GM12874 (cell line): ENCODE data around the gene CKAP4.

Experiments used
- TF ChIP-seq, protein P1 (sequence below): IDR thresholded peaks from 2 replicates; pipeline ENCODE4 v1.5.1; 2011; ENCODE audit warnings: low read depth, mild to moderate bottlenecking, control low read depth, low read length, moderate library complexity; ENCODE audit not compliant: insufficient read depth

Gene CKAP4

DNA sequence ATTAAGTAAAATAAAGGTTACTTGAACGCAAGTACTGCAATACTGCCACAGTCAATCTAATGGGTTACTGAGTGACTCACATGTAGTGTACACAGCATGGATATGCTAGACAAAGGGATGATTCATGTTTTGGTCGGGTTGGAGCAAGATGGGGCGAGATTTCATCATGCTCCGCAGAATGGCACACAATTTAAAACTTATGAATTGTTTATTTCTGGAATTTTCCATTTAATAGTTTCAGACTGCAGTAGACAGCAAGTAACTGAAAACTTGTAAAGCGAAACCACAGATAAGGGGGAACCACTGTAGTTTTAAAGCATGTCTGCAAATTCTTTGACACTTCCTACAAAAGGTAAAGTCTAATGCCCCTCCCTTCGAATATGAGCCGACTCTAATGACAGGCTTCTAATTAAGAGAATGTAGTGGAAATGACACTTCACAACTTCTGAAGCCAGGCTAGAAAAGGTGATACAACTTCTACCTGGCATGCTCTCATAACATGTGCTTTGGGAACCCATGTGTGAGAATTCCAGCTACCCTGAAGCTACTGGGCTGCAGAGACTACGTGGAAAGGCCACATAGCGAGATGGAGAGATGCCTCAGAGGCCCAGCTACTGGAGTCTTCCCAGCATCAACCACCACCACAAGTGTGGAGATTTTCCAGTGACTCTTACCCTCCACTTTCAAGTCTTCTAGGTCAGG, 40.8 kb upstream of the CKAP4 start:
- TF ChIP-seq, protein P1, sequence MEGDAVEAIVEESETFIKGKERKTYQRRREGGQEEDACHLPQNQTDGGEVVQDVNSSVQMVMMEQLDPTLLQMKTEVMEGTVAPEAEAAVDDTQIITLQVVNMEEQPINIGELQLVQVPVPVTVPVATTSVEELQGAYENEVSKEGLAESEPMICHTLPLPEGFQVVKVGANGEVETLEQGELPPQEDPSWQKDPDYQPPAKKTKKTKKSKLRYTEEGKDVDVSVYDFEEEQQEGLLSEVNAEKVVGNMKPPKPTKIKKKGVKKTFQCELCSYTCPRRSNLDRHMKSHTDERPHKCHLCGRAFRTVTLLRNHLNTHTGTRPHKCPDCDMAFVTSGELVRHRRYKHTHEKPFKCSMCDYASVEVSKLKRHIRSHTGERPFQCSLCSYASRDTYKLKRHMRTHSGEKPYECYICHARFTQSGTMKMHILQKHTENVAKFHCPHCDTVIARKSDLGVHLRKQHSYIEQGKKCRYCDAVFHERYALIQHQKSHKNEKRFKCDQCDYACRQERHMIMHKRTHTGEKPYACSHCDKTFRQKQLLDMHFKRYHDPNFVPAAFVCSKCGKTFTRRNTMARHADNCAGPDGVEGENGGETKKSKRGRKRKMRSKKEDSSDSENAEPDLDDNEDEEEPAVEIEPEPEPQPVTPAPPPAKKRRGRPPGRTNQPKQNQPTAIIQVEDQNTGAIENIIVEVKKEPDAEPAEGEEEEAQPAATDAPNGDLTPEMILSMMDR: no peak

DNA sequence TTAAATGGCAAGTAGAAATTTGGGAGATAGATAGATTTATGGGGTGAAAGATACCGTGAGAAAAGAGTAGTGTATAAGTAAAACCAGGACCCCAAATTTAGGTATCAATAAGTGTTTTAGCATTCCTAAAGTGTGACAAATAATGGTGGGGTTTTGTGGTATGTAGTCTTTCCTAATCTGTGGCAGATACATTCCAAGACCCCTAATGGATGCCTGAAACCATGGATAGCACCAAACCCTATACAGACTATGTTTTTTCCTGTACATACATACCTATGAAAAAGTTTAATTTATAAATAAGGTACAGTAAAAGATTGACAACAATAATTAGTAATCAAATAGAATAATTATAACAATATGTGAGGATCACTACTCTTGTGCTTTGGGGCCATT, 40.3 kb upstream of the CKAP4 start:
- TF ChIP-seq, protein P1: no peak

DNA sequence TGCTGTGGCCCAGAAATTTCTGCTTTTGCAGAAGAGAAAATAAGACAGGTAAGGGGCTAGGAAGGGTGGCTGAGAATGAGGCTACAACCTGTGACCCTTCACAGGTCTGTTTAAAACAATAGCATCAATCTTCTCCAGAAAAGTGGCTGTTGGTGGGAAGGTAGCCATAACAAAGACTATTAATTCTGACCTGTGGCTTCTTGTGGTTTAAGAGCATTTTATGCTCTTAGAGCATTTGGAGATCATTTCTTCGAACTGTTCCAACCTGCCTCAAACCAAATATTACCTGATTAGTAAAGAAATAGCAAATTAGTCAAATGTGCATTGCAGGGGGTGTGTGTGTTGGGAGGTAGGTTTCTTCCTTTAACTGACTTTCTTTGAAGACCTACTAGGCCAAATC, 39.5 kb upstream of the CKAP4 start:
- TF ChIP-seq, protein P1: no peak

DNA sequence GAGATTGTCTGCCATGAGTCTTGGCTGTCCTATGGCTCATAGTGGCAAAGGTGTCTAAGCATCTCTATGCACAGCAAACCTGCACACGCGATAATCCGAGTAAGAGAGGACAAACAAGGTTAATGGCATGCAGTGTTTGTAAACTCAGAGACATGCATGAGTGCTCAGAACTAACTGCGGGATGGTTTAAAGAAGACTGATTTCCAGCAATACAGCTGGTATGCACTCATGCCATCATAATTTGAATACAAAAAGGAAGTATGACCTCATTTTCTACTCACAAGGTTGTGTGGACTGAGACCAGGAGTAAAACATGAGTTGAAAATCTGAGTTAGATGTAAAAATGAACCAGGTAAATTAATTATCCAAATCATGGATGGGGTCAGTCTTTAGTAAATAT, 38.2 kb upstream of the CKAP4 start:
- TF ChIP-seq, protein P1: no peak

DNA sequence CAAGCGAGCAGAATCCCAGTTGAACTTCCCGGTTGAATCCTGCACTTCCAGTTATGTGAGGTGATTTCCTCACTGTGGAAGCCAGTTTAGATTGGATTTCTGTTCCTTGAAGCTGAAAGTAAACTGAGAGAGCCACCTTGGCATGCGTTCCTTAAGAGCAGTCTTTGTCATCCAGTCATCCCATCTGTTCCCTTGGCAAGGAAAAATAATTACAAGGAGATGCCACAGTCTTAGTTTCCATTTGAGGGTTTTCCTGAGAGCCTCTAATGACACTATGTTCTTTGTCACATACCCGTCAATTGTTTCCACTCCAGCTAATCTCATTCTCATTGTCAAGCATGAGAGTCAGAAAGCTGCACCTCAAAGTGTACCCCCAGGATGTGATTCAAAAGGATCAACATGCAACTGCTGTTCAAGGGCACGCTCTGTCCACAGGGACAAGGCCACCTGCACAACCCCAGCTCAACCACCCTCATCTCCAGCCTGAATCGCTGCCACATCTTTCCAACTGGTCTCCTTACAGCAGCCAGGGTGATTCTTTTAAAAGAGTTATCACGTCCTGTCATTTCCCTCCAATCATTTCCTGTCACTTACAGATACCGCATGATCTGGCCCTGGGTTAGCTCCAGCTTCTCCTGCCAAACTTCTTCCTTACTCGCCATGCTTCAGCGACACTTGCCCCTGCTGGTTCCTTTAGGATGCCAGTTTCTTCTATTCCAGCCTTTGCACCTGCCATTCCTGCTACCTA, 36.7 kb upstream of the CKAP4 start:
- TF ChIP-seq, protein P1: no peak

DNA sequence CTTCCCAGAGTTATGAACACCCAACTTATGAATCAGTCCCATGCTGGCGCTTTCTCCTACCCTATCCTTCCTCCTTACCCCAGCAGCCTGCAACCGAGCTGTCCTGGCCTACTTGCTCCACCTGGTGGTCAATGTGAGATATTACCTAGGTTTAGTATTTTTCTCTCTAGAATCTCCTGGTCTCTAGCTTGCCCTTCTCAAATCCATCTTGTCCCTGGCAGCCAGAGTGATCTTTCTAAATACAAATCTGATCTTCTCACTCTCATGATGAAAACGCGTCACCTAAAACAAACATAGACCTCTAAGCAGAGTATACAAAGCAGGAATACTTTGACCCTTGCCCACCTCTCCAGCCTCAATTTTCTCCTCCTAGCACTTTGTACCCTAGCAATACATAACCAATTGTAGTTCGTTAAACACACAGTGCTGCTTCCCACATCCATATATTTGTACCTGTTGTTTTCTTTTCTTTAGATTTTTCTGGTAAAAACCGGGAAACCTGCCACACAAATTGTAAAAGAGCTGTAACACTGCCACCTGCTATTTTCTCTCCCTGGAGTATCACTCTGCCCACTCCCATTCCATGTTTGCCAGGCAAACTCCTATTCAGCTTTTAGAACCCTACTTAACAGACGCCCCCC, 34.8 kb upstream of the CKAP4 start:
- TF ChIP-seq, protein P1: peak; percentile 68

DNA sequence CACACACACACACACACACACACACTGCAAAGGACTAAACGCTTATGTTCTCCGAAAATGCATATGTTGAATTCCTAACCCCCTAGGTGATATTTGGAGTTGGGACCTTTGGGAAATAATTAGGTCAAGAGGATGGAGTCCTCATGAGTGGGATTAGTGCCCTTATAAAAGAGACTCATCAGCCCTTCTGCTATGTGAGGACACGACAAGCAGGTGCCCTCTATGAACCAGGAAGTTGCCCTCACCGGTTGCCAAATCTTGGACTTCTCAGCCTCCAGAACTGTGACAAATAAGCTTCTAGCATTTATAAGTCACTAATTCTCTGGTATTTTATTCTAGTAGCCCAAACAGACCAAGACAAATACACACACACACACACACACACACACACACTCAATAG, 34.0 kb upstream of the CKAP4 start:
- TF ChIP-seq, protein P1: no peak
